Adrenal gland (tissue), 12 donors: ENCODE results near the gene GRIN3A. TPM values are rescaled to one million over a fixed set of nuclear protein-coding genes. Genes with fewer than 3 reads are reported as not detected.

Experiments used
- DNase-seq, 7 donors: peaks; one replicate each; pipeline ENCODE4 v3.0.0-alpha.2; 2019 to 2020
- H3K27ac ChIP-seq, 5 donors: fragments of 200-600 bp; sonication (generic) in 4 of 5; 1 replicate in 3 of 5; 2 replicates in 2 of 5; pipeline versions ENCODE4 v1.5.1 to v1.8.0; 2016 to 2020; ENCODE audit warnings: mild to moderate bottlenecking in 1 of 5
- H3K27me3 ChIP-seq: fragments of 200-600 bp; 2 replicates; pipeline ENCODE4 v1.8.0; 2021
- H3K36me3 ChIP-seq, 2 donors: fragments of 200-600 bp; replicated peaks in 1 of 2; 1 replicate in 1 of 2; 2 replicates in 1 of 2; pipeline versions ENCODE4 v1.5.1 to v1.8.0; 2018 to 2022
- H3K4me1 ChIP-seq, 2 donors: fragments of 200-600 bp; replicated peaks in 1 of 2; 1 replicate in 1 of 2; 2 replicates in 1 of 2; pipeline versions ENCODE4 v1.5.1 to v1.8.0; 2018 to 2021
- H3K4me3 ChIP-seq, 4 donors: fragments of 200-600 bp; sonication (generic) in 3 of 4; one replicate each; pipeline ENCODE4 v1.5.1; 2016 to 2018
- H3K9me3 ChIP-seq, 3 donors: fragments of 200-600 bp; sonication (generic) in 1 of 3; replicated peaks in 1 of 3; 1 replicate in 2 of 3; 2 replicates in 1 of 3; pipeline versions ENCODE4 v1.5.1 to v1.8.0; 2016 to 2021
- POLR2A ChIP-seq, 2 donors: fragments of 450-650 bp; IDR thresholded peaks; one replicate each; pipeline ENCODE4 v1.6.1; 2017; ENCODE audit warnings: antibody characterized with exemption in 2 of 2, mild to moderate bottlenecking in 2 of 2, moderate library complexity in 1 of 2
- WGBS, 4 donors: extraction: QIAGEN DNeasy Blood & Tissue Kit in 2 of 4; methylation state at CpG; one replicate each; pipeline versions ENCODE4 v1.1.5 to v1.1.7; 2013 to 2017; 5-methylcytosine and 5-hydroxymethylcytosine counted together
- intact Hi-C, 2 donors: fragments of 100-400 bp; cut with DNase I; formaldehyde crosslinking; loops; one replicate each; pipeline versions ENCODE4 v1.14.1 to v1.15.0; 2022 to 2023
- polyA plus RNA-seq, 3 donors: library from polyadenylated mRNA; stranded (reverse); fragments of 200-250 nt in 2 of 3; fragments of 350-450 nt in 1 of 3; fragmentation: Illumina TruSeq in 1 of 3; extraction: RNeasy Lipid Tissue Mini Kit (QIAGEN cat#74804) in 1 of 3; gene quantifications; one replicate each; pipeline ENCODE4 v1.2.3, GENCODE V29; 2013 to 2014
- total RNA-seq, 9 donors: library from RNA; depleted of rRNA in 4 of 9; stranded (reverse); fragments of >200 nt in 4 of 9; fragments of 120-200 nt in 1 of 9; fragmentation: NEBNext Ultra II Directional in 1 of 9; extraction: Animal tissue kit (Norgen Biotek cat#: 25700) in 1 of 9; gene quantifications; one replicate each; pipeline versions ENCODE4 v1.1.0 to v1.2.4, GENCODE V29; 2013 to 2023
- TF ChIP-seq, protein P1 (sequence below), 6 experiments: fragments of 450-650 bp in 4 of 6; fragments of 200-600 bp in 2 of 6; sonication (generic) in 1 of 6; IDR thresholded peaks; 1 replicate in 5 of 6; 2 replicates in 1 of 6; pipeline versions ENCODE4 v1.5.1 to v1.8.0; 2016 to 2021; ENCODE audit warnings: antibody characterized with exemption in 6 of 6, mild to moderate bottlenecking in 2 of 6, moderate library complexity in 1 of 6
- donor health status: healthy with polysubstance abuse.
- donor health status: Bipolar disorder and iron deficiency.
- donor health status: DM: yes; HTN: yes; CAD: no.
- donor health status: DM: no; HTN: no; CAD: no.
- donor health status: DM: no; HTN: no; CAD: no.
- donor health status: DM: yes; HTN: yes; CAD: no.

GRIN3A gene
- total and polyA plus RNA-seq, 12 donors: under 0.01 to 0.22 (median 0.11) TPM; not detected in 2

DNA sequence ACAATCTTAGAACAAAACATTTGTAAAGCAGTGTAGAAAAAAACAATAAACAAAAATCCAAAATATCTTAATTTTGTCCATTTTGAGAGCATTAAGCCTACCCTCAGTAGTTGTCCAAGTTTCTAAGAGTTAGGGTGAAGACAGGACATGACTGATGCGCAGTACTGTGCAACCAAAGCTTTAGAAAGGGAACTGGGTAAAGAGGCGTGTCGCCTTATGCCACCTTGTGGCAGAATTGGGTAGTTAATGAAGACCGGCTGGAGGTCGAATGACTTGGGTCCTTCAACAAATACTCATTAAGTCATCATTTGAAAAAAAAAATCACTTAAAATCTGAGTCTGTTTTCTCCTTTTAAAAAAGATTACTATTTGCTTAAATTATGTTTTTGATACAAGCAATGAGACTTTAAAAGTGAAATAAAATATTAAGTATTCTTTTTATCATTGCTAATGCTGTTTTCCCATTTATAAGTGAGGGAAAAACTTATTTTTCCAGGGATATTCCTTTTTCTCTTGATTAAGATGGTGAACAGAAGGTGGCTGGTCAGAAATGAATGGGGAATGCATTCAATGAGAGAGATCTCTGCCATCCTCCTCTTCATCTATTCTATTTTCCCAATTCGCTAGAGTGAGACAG, 208.3 kb downstream of the GRIN3A start:
- no peak overlapping the region for H3K4me3 ChIP-seq
- H3K36me3 ChIP-seq: no peaks in the 10 kb centered on the region
- 17 to 18% (median 18%) methylated on average over 6 of the region's 6 CpGs for WGBS, 4 donors
- H3K9me3 ChIP-seq: no peaks in the 10 kb centered on the region
- no peak for TF ChIP-seq POLR2A (IDR thresholded peaks at IDR 0.05)
- TF ChIP-seq, protein P1, sequence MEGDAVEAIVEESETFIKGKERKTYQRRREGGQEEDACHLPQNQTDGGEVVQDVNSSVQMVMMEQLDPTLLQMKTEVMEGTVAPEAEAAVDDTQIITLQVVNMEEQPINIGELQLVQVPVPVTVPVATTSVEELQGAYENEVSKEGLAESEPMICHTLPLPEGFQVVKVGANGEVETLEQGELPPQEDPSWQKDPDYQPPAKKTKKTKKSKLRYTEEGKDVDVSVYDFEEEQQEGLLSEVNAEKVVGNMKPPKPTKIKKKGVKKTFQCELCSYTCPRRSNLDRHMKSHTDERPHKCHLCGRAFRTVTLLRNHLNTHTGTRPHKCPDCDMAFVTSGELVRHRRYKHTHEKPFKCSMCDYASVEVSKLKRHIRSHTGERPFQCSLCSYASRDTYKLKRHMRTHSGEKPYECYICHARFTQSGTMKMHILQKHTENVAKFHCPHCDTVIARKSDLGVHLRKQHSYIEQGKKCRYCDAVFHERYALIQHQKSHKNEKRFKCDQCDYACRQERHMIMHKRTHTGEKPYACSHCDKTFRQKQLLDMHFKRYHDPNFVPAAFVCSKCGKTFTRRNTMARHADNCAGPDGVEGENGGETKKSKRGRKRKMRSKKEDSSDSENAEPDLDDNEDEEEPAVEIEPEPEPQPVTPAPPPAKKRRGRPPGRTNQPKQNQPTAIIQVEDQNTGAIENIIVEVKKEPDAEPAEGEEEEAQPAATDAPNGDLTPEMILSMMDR (IDR thresholded peaks at IDR 0.05): peak; percentile 76 to 93 (median 86)
- H3K27me3 ChIP-seq: no peaks in the 10 kb centered on the region
- intact Hi-C loops: loop anchor here in 1 of 2 donors (2.0 kb wide), 1 partner anchor 71 kb away; no protein-coding TSS in a partner anchor
- DNase-seq: peak; percentile 71 to 92 (median 76)
- H3K4me1 ChIP-seq: peaks cover 7 to 10% of the 10 kb centered on the region in 2 donors
- no peak overlapping the region for H3K27ac ChIP-seq

DNA sequence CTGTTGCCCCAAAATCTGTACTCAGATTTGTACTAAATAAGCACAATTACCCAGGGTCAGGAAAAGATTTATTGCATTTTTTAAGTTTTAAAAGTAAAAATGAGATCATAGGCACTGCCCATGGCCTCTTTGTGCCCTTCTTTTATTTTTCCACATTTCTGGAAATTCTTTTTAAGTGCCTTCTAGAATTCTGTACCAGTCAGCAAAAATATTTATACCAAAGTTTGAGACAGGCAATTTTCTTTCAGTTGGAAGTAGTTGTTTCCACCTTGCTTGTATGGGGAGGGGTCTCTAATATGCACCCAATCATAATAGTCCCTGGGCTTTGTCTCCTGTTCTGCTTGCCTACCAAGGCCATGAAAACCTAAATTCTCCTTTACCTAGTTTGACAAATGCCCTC, 210.4 kb downstream of the GRIN3A start:
- no peak for DNase-seq
- Histone ChIP-seq H3K4me1 (no peaks in the 10 kb centered on the region), H3K36me3 (no peaks in the 10 kb centered on the region), H3K27ac (no peak overlapping the region), H3K9me3 (no peaks in the 10 kb centered on the region), H3K27me3 (no peaks in the 10 kb centered on the region), H3K4me3 (no peak overlapping the region)
- no peak for TF ChIP-seq POLR2A (IDR thresholded peaks at IDR 0.05)
- TF ChIP-seq, protein P1 (IDR thresholded peaks at IDR 0.05): no peak
- intact Hi-C loops: no loop called here

DNA sequence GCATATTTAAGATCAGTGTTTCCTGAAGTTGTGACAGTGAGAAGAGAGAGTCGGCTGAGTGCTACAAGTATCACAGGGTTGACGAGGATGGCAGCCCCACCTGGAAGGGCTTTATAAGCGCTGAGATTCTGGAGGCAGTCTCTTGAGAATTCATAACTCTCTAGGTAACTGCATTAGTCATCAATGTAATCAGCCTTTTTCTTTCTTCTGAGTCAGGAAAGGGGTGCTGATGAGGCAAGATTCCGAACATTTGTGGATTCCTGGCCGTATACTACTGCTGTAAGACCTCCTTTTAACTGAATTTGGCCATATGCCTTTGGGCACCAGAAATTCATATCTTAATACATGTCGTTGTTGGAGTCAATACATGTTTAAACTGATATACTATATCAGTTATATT, 211.4 kb downstream of the GRIN3A start:
- intact Hi-C loops: no loop called here
- Histone ChIP-seq H3K27me3 (no peaks in the 10 kb centered on the region), H3K4me3 (no peak overlapping the region), H3K27ac (no peak overlapping the region), H3K36me3 (no peaks in the 10 kb centered on the region), H3K4me1 (no peaks in the 10 kb centered on the region), H3K9me3 (no peaks in the 10 kb centered on the region)
- no peak for TF ChIP-seq POLR2A (IDR thresholded peaks at IDR 0.05)
- TF ChIP-seq, protein P1 (IDR thresholded peaks at IDR 0.05): no peak
- WGBS, 4 donors: 72 to 78% (median 75%) methylated on average over 6 of the region's 6 CpGs
- no peak for DNase-seq

DNA sequence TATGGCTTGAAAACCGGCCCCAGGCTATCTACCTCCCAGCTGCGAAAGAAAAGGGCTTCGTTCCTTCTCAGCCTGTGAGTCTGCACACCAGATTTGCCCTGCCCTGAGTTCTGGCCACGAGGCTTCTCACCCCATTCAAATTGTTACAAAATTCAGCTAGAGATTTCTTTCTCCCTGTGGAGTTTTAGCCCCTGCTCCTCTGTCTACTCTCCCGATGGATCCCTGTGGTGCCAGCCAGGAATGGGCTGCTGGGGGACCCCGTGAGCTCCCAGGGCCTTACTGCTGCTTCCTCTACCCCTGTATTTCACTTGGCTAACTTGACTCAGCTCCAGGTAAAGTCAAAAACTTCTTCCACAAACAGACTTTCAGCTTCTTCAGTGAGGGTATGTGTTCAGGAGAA, 214.1 kb downstream of the GRIN3A start:
- Histone ChIP-seq H3K9me3 (no peaks in the 10 kb centered on the region), H3K4me3 (no peak overlapping the region), H3K27ac (no peak overlapping the region), H3K36me3 (no peaks in the 10 kb centered on the region), H3K4me1 (no peaks in the 10 kb centered on the region), H3K27me3 (no peaks in the 10 kb centered on the region)
- DNase-seq: no peak
- no peak for TF ChIP-seq POLR2A (IDR thresholded peaks at IDR 0.05)
- TF ChIP-seq, protein P1 (IDR thresholded peaks at IDR 0.05): no peak
- intact Hi-C loops: loop anchor here in 1 of 2 donors (5.0 kb wide), 1 partner anchor 57 kb away; no protein-coding TSS in a partner anchor
- WGBS, 4 donors: 73 to 88% (median 87%) methylated on average over 5 to 6 of the region's 6 CpGs

Other genes starting within 250 kb of the GRIN3A start
- gene RNF20, start 204.8 kb downstream of the GRIN3A start, total RNA-seq: 10 to 100 TPM; 19.8 to 46.8 (median 31.1) TPM
- gene RNF20, start 204.8 kb downstream of the GRIN3A start, polyA plus RNA-seq: 10 to 100 TPM; 13.5 to 43.3 (median 17.7) TPM
- gene PPP3R2, start 143.7 kb downstream of the GRIN3A start, total RNA-seq: under 1 TPM in 1 of 9 donors, not detected in 8; 0.06 TPM
- gene PPP3R2, start 143.7 kb downstream of the GRIN3A start, polyA plus RNA-seq: not detected